BE2C (cell line): ENCODE results near the gene INCA1.

Experiments used
- DNase-seq: peaks from one replicate; pipeline ENCODE4 v3.0.0-alpha.2; 2020
- H3K27me3 ChIP-seq: fragments of 250-450 bp; sonication (Bioruptor Pico); 2 replicates; pipeline ENCODE4 v1.5.1; 2020; ENCODE audit warnings: mild to moderate bottlenecking
- H3K36me3 ChIP-seq: fragments of 250-450 bp; sonication (Bioruptor Pico); 2 replicates; pipeline ENCODE4 v1.5.1; 2020; ENCODE audit warnings: mild to moderate bottlenecking
- H3K4me1 ChIP-seq: fragments of 250-450 bp; sonication (Bioruptor Pico); 2 replicates; pipeline ENCODE4 v1.5.1; 2020
- H3K4me3 ChIP-seq: 2 replicates; pipeline ENCODE4 v1.5.1; 2011; ENCODE audit warnings: low read depth, low read length
- H3K9me3 ChIP-seq: fragments of 250-450 bp; sonication (Bioruptor Pico); 2 replicates; pipeline ENCODE4 v1.5.1; 2020
- TF ChIP-seq, protein P1 (sequence below): IDR thresholded peaks from 2 replicates; pipeline ENCODE4 v1.5.1; 2012; ENCODE audit warnings: mild to moderate bottlenecking, low read depth, low read length

The INCA1 gene

DNA sequence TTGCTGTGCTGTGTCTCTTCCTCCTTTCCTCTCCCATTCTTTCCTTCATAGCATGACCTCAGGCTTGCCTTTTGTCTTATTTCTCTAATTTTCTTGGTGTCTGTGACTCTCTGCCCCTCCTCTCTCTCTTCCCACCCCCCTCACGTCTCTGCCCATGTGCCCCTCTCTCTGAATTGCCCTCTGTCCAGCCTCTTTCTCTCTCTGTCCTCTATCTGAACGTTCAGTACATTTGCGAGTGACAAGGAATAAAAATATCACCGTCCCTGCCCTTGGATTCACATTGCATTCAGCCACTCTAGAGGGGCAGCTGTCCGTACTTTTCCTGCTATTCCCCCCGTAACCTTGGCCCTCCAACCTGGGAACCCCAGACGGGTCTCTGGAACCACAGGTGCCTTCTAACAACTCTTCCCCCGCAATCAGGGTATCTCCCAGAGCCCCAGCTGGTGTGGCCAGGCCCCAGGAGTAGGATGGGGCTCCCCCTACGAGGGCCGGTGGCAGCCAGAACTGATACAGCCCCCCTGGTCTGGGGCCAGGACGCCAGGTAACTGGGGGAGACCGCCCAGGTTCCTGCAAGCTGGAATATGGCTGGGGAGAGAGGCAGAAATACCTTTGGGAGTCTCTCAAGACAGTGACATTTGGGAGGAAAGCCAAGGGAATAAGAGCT is 2.2 kb upstream of the INCA1 start:
- no peaks in the 10 kb centered on the region for H3K4me1 ChIP-seq
- TF ChIP-seq, protein P1, sequence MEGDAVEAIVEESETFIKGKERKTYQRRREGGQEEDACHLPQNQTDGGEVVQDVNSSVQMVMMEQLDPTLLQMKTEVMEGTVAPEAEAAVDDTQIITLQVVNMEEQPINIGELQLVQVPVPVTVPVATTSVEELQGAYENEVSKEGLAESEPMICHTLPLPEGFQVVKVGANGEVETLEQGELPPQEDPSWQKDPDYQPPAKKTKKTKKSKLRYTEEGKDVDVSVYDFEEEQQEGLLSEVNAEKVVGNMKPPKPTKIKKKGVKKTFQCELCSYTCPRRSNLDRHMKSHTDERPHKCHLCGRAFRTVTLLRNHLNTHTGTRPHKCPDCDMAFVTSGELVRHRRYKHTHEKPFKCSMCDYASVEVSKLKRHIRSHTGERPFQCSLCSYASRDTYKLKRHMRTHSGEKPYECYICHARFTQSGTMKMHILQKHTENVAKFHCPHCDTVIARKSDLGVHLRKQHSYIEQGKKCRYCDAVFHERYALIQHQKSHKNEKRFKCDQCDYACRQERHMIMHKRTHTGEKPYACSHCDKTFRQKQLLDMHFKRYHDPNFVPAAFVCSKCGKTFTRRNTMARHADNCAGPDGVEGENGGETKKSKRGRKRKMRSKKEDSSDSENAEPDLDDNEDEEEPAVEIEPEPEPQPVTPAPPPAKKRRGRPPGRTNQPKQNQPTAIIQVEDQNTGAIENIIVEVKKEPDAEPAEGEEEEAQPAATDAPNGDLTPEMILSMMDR: no peak
- H3K36me3 ChIP-seq: no peaks in the 10 kb centered on the region

DNA sequence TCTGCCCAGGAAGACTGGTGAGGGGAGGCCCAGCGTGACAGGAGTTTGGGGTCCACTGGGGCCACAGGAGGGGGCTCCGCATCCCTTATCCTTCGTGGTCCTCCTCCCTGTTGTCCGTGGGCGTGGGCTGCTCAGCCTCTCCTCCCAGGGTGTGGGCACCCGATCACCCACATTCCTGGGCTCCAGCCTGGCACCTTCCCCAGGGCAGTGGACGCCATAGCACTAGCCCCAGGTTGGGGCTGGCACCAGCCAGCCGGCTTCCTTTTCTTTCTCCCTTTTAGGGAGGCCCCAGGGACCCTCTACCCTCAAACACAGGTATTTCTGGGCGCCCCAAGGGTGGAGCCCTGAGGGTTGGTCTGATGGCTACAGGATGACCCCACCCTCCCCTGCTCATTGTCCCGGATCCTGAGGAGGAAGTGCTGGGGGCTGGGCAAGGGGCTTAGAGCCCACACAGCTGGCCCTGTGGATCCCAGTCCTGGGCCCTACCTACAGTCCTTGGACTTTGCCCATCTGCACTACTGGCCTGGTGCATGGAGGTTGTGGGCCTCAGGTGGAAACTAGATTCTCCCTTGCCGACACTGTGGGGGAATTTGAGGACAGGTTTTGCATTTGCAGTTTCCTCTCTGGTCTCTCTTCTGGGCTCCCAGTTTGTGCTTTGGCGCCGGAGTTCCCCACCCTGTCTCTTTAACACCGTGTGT is 1.6 kb upstream of the INCA1 start:
- no peak for DNase-seq
- Histone ChIP-seq H3K9me3 (no peaks in the 10 kb centered on the region), H3K4me3 (peak overlapping the region; percentile 56), H3K4me1 (no peaks in the 10 kb centered on the region), H3K36me3 (no peaks in the 10 kb centered on the region), H3K27me3 (no peaks in the 10 kb centered on the region)
- TF ChIP-seq, protein P1: no peak

More for the DNA sequence above, 2.2 kb upstream of the INCA1 start:
- Histone ChIP-seq H3K9me3 (no peaks in the 10 kb centered on the region), H3K27me3 (no peaks in the 10 kb centered on the region), H3K4me3 (no peak overlapping the region)
- no peak for DNase-seq

DNA sequence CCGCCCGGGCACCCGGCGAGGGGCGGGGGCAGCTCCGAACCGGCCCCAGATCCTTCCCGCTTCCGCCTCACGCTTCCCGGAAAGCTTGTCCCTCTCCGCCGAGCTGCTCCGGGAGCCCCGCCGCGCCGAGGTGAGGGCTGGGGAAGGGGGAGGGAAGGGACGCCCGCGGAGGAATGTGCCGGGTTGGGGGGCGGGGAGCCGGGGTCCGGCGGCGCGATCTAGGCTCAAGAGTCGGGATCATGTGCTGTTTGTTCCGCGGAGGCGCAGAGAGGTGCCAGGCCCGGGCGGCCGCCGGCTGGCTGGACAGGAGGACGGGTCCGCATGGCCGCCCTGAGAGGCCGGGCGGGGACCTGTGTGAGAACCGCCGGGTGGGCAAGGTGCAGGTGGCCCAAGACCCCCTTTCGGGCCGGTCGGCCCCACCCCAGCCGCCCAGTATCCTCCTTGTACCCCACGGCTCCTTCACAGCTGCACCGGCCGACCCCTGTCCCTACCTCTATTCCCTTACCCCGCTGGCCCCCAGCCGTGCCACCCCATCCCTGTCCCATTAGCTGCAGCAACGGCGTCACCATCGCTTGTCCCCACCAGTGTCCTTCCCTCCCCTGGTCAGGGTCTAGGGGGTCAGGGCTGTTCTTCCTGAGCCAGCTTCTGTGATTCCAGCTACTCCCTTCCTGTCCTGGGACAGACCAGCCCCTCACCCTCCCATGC is 857 bp upstream of the INCA1 start:
- H3K36me3 ChIP-seq: no peaks in the 10 kb centered on the region
- DNase-seq: no peak
- no peaks in the 10 kb centered on the region for H3K27me3 ChIP-seq
- H3K9me3 ChIP-seq: no peaks in the 10 kb centered on the region
- H3K4me3 ChIP-seq: peak overlapping the region; percentile 56
- TF ChIP-seq, protein P1: no peak
- no peaks in the 10 kb centered on the region for H3K4me1 ChIP-seq

DNA sequence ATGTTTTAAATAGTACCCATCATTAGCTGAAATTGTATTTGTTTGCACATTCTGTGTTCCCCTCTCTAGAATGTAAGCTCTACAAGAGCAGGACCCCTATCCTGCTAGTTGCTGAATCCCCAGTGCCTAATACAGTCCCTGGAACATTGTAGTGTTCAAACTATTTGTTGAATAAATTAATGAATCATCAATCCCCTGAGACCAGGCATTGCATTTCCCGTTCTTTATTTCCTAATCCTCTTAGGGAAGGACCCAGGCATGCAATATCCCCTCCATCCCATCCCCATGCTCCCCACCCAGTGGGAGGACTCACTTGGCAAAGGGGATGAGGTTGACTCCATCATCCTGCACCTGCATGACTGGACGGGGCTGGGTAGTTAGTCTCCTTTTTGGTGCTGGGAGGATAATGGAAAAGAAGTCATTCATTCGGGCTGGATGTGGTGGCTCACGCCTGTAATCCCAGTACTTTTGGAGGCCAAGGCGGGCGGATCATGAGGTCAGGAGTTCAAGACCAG is 3.2 kb downstream of the INCA1 start:
- H3K4me3 ChIP-seq: no peak overlapping the region
- TF ChIP-seq, protein P1: no peak
- H3K4me1 ChIP-seq: no peaks in the 10 kb centered on the region
- H3K27me3 ChIP-seq: no peaks in the 10 kb centered on the region
- no peak for DNase-seq
- no peaks in the 10 kb centered on the region for H3K36me3 ChIP-seq
- H3K9me3 ChIP-seq: no peaks in the 10 kb centered on the region

DNA sequence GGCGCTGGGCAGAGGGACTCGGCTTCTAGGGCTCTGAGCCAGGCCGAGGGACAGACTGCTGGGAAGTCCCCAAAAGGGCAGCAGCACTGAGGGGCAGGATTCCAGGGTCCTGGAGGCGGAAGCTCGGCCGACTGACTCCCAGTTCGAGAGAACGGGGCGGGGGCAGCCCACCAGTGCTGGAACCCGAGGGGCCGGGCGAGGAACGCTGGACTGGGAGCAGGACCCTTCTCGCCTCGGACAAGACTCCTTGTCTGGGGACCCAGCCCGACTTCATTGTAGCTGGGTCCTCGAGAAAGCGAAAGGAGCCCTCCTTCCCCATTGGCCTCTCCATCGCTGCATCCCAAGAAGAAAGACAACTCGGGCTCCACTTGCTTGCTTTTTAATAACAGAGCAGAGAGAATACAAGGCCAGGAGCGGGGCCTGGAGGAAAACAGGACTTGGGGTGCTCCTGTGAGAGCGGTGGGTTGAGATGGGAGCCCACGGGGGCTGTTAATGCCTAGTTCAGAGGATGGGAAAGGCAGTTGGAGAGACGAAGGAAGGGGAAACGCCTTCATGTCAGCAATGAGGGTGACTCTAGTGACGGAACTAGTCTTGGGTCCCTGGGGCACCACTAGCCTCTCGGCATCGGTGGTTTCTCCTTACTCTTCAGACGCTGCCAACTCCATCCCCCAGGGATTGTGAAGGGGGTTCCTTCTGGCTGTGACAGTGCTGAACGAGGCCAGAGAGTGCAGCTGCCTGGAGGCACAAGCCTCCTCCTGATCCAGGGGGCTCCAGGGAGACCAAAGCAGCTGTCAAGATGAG is 9.4 kb downstream of the INCA1 start:
- DNase-seq: no peak
- Histone ChIP-seq H3K36me3 (no peaks in the 10 kb centered on the region), H3K27me3 (no peaks in the 10 kb centered on the region), H3K9me3 (no peaks in the 10 kb centered on the region), H3K4me1 (no peaks in the 10 kb centered on the region), H3K4me3 (peak overlapping the region; percentile 66)
- TF ChIP-seq, protein P1: no peak
